HCT116 (cell line): Measurements from ENCODE around the gene RSRC1. TPM values are rescaled to one million over a fixed set of nuclear protein-coding genes. Genes with fewer than 3 reads are reported as not detected.

Experiments used
- ATAC-seq: fragments of 200-7000 bp; cut with Tn5 transposase; 2 replicates; pipeline ENCODE4 v1.9.1; 2020; ENCODE audit warnings: mild to moderate bottlenecking, moderate library complexity
- BruUV-seq: library from RNA; stranded (reverse); fragments of 400-500 nt; replicated peaks from 2 replicates; lab custom pipeline; 2021; lab: Mats Ljungman, UMichigan
- CTCF ChIA-PET: fragments of 300-600 bp; sonication (Branson Sonifier 250); formaldehyde crosslinking; loops from one replicate; lab custom pipeline; 2021; ENCODE audit warnings: antibody characterized with exemption; lab: Charles Lee
- POLR2A ChIA-PET: fragments of 300-600, 350-600 bp; sonication (Branson Sonifier 250); formaldehyde crosslinking; loops from one replicate; lab custom pipeline; 2021; ENCODE audit warnings: antibody characterized with exemption; lab: Charles Lee
- RAD21 ChIA-PET, 2 experiments: fragments of 300-600 bp; sonication (Branson Sonifier 250); formaldehyde crosslinking; loops; one replicate each; lab custom pipeline; 2023; ENCODE audit warnings: low total read pairs in 2 of 2; ENCODE audit not compliant: uncharacterized antibody in 2 of 2, unreplicated experiment in 2 of 2, low non-redundant PET in 1 of 2; lab: Charles Lee
- DNase-seq: peaks from one replicate; pipeline ENCODE4 v3.0.0-alpha.2; 2010; ENCODE audit warnings: low read depth, low spot score
- H2AFZ ChIP-seq: fragments of 200-600 bp; shearing (Covaris generic), sonication (generic); 2 replicates; pipeline ENCODE4 v1.6.1; 2017; ENCODE audit warnings: low read depth, mixed run types, mixed read lengths, antibody characterized with exemption, low read length; ENCODE audit not compliant: poor library complexity, severe bottlenecking
- H3K27ac ChIP-seq: 2 replicates; pipeline ENCODE4 v1.5.1; 2012; ENCODE audit warnings: low read depth, low read length
- H3K27me3 ChIP-seq: fragments of 200-600 bp; sonication (generic); 2 replicates; pipeline ENCODE4 v1.6.1; 2016; ENCODE audit warnings: mixed run types, low read length, mixed read lengths; ENCODE audit not compliant: insufficient read depth
- H3K36me3 ChIP-seq, 2 experiments: fragments of 200-500 bp in 1 of 2; fragments of 200-600 bp in 1 of 2; sonication (Bioruptor generic) in 1 of 2; sonication (generic) in 1 of 2; 2 replicates each; pipeline versions ENCODE4 v1.5.1 to v1.6.1; 2014 to 2016; ENCODE audit warnings: low read length in 2 of 2, inconsistent platforms in 1 of 2, mixed read lengths in 1 of 2, mixed run types in 1 of 2; ENCODE audit not compliant: insufficient read depth in 2 of 2, control insufficient read depth in 1 of 2
- H3K4me1 ChIP-seq, 2 experiments: fragments of 200-600 bp in 1 of 2; sonication (generic) in 1 of 2; 2 replicates each; pipeline versions ENCODE4 v1.5.1 to v1.6.1; 2012 to 2017; ENCODE audit warnings: low read length in 2 of 2, inconsistent platforms in 1 of 2, mild to moderate bottlenecking in 1 of 2, mixed read lengths in 1 of 2, mixed run types in 1 of 2, moderate library complexity in 1 of 2; ENCODE audit not compliant: insufficient read depth in 2 of 2, control insufficient read depth in 1 of 2
- H3K4me2 ChIP-seq: fragments of 200-600 bp; sonication (generic); 2 replicates; pipeline ENCODE4 v1.6.1; 2017; ENCODE audit warnings: mixed run types, low read length, mixed read lengths
- H3K4me3 ChIP-seq, 2 experiments: fragments of 200-600 bp in 1 of 2; sonication (generic) in 1 of 2; replicated peaks in 1 of 2; 2 replicates each; pipeline ENCODE4 v1.5.1; 2011 to 2016; ENCODE audit warnings: low read length in 2 of 2, control low read depth in 1 of 2, low read depth in 1 of 2, mild to moderate bottlenecking in 1 of 2, mixed read lengths in 1 of 2, mixed run types in 1 of 2
- H3K79me2 ChIP-seq: fragments of 200-600 bp; sonication (generic); 2 replicates; pipeline ENCODE4 v1.6.1; 2017; ENCODE audit warnings: mild to moderate bottlenecking, mixed run types, low read length, moderate library complexity, mixed read lengths; ENCODE audit not compliant: insufficient read depth
- H3K9ac ChIP-seq: fragments of 200-600 bp; sonication (generic); 2 replicates; pipeline ENCODE4 v1.6.1; 2016; ENCODE audit warnings: low read length, mixed read lengths
- H3K9me2 ChIP-seq: fragments of 200-600 bp; sonication (generic), shearing (Covaris generic); 2 replicates; pipeline ENCODE4 v1.6.1; 2017; ENCODE audit warnings: mixed run types, mild to moderate bottlenecking, moderate library complexity; ENCODE audit not compliant: insufficient read depth
- H3K9me3 ChIP-seq, 2 experiments: fragments of 200-500 bp in 1 of 2; fragments of 200-600 bp in 1 of 2; sonication (Bioruptor generic) in 1 of 2; sonication (generic) in 1 of 2; 2 replicates each; pipeline ENCODE4 v1.6.1; 2014 to 2017; ENCODE audit warnings: low read length in 2 of 2, mixed read lengths in 2 of 2, inconsistent platforms in 1 of 2, low read depth in 1 of 2, mild to moderate bottlenecking in 1 of 2, mixed run types in 1 of 2, moderate library complexity in 1 of 2; ENCODE audit not compliant: control insufficient read depth in 1 of 2, insufficient read depth in 1 of 2
- H4K20me1 ChIP-seq: fragments of 200-600 bp; sonication (generic), shearing (Covaris generic); 2 replicates; pipeline ENCODE4 v1.6.1; 2017; ENCODE audit warnings: mixed run types, mild to moderate bottlenecking, moderate library complexity; ENCODE audit not compliant: insufficient read depth
- ELF1 ChIP-seq: IDR thresholded peaks from 2 replicates; pipeline ENCODE4 v1.6.1; 2012; ENCODE audit warnings: low read depth, borderline replicate concordance
- EZH2 ChIP-seq: fragments of 200-600 bp; sonication (generic); IDR thresholded peaks from 2 replicates; pipeline ENCODE4 v1.6.1; 2017; ENCODE audit warnings: antibody characterized with exemption, mixed run types
- EZH2phosphoT487 ChIP-seq: fragments of 200-600 bp; IDR thresholded peaks from 2 replicates; pipeline ENCODE4 v1.6.1; 2018; ENCODE audit warnings: antibody characterized with exemption, borderline replicate concordance
- FOSL1 ChIP-seq: IDR thresholded peaks from 2 replicates; pipeline ENCODE4 v1.6.1; 2012; ENCODE audit warnings: low read depth
- JUND ChIP-seq: IDR thresholded peaks from 2 replicates; pipeline ENCODE4 v1.6.1; 2012
- MAX ChIP-seq: IDR thresholded peaks from 2 replicates; pipeline ENCODE4 v1.6.1; 2012
- POLR2A ChIP-seq: IDR thresholded peaks from 2 replicates; pipeline ENCODE4 v1.7.0; 2011; ENCODE audit warnings: borderline replicate concordance; ENCODE audit not compliant: insufficient read depth, insufficient read length; ENCODE audit errors: extremely low read depth
- POLR2AphosphoS5 ChIP-seq: IDR thresholded peaks from 2 replicates; pipeline ENCODE4 v1.6.1; 2011; ENCODE audit warnings: mild to moderate bottlenecking, low read depth, low read length, moderate library complexity
- REST ChIP-seq: IDR thresholded peaks from 2 replicates; pipeline ENCODE4 v1.6.1; 2012; ENCODE audit warnings: low read depth
- SIN3A ChIP-seq: IDR thresholded peaks from 2 replicates; pipeline ENCODE4 v1.6.1; 2012; ENCODE audit warnings: low read depth
- SP1 ChIP-seq: IDR thresholded peaks from 2 replicates; pipeline ENCODE4 v1.6.1; 2012; ENCODE audit warnings: low read depth
- SRF ChIP-seq: IDR thresholded peaks from 2 replicates; pipeline ENCODE4 v1.6.1; 2012; ENCODE audit warnings: low read depth
- TCF7L2 ChIP-seq: IDR thresholded peaks from 2 replicates; pipeline ENCODE4 v1.7.0; 2011; ENCODE audit warnings: borderline replicate concordance, inconsistent platforms; ENCODE audit not compliant: insufficient read depth, insufficient read length; ENCODE audit errors: extremely low read depth
- YY1 ChIP-seq: IDR thresholded peaks from 2 replicates; pipeline ENCODE4 v1.6.1; 2011; ENCODE audit warnings: low read length, low read depth, moderate library complexity, mild to moderate bottlenecking; ENCODE audit not compliant: insufficient replicate concordance; ENCODE audit errors: extremely low read depth
- ZBTB33 ChIP-seq: IDR thresholded peaks from 2 replicates; pipeline ENCODE4 v1.6.1; 2011; ENCODE audit warnings: mild to moderate bottlenecking, low read length, moderate library complexity; ENCODE audit not compliant: insufficient replicate concordance; ENCODE audit errors: extremely low read depth
- ZFX ChIP-seq: fragments of 450-650 bp; IDR thresholded peaks from 2 replicates; pipeline ENCODE4 v1.6.1; 2017
- ZNF274 ChIP-seq: fragments of 200-500 bp; sonication (Bioruptor generic); IDR thresholded peaks from 2 replicates; pipeline ENCODE4 v1.6.1; 2014; ENCODE audit warnings: mild to moderate bottlenecking, low read depth, low read length, inconsistent platforms
- intact Hi-C: fragments of 100-400 bp; cut with micrococcal nuclease; formaldehyde crosslinking; loops from 2 replicates; pipeline ENCODE4 v1.10.0; 2022
- total RNA-seq: library from RNA; stranded (reverse); gene quantifications from one replicate; pipeline ENCODE4 v1.2.1, GENCODE V29; 2021; ENCODE audit not compliant: unreplicated experiment

Gene RSRC1
- total RNA-seq, 1 experiment from 2014 or later: 37.1 TPM

- Histone ChIP-seq H3K9ac (no peak overlapping the region), H3K79me2 (no peaks in the 10 kb centered on the region), H3K27me3 (no peaks in the 10 kb centered on the region), H2AFZ (no peak overlapping the region), H3K36me3 (no peaks in the 10 kb centered on the region), H3K4me3 (no peak overlapping the region), H3K4me1 (no peaks in the 10 kb centered on the region), H3K27ac (no peak overlapping the region), H4K20me1 (no peaks in the 10 kb centered on the region), H3K4me2 (no peak overlapping the region), H3K9me2 (no peaks in the 10 kb centered on the region), H3K9me3 (no peaks in the 10 kb centered on the region)
- ATAC-seq (no peak), DNase-seq (no peak)
- TF ChIP-seq ELF1 (no peak), EZH2phosphoT487 (no peak), JUND (no peak)
- RAD21 ChIA-PET: no interaction called here
- POLR2A ChIA-PET: no interaction called here
- intact Hi-C loops: no loop called here
- CTCF ChIA-PET: no interaction called here
- BruUV-seq: no TSS peak
Measured at GRCh38 chr3:158562674-158563073, 452.8 kb downstream of the RSRC1 start.

- H3K4me3 ChIP-seq: no peak overlapping the region
- no TSS peak for BruUV-seq
- H3K4me1 ChIP-seq: no peaks in the 10 kb centered on the region
- intact Hi-C loops: no loop called here
- CTCF ChIA-PET: no interaction called here
- H3K27me3 ChIP-seq: no peaks in the 10 kb centered on the region
- no peak overlapping the region for H2AFZ ChIP-seq
- H3K36me3 ChIP-seq: no peaks in the 10 kb centered on the region
- no peaks in the 10 kb centered on the region for H3K79me2 ChIP-seq
- ATAC-seq (no peak), DNase-seq (no peak)
- H3K27ac ChIP-seq: no peak overlapping the region
- POLR2A ChIA-PET: no interaction called here
- no peaks in the 10 kb centered on the region for H3K9me2 ChIP-seq
- H3K4me2 ChIP-seq: no peak overlapping the region
- TF ChIP-seq POLR2AphosphoS5 (no peak), MAX (no peak), ZBTB33 (no peak), TCF7L2 (no peak), SP1 (no peak), ELF1 (no peak), FOSL1 (no peak), YY1 (no peak), JUND (no peak), REST (no peak), POLR2A (no peak), SIN3A (no peak), SRF (no peak), EZH2 (no peak), ZFX (no peak), ZNF274 (no peak)
- H4K20me1 ChIP-seq: no peaks in the 10 kb centered on the region
- RAD21 ChIA-PET: no interaction called here
- no peaks in the 10 kb centered on the region for H3K9me3 ChIP-seq
- no peak overlapping the region for H3K9ac ChIP-seq
Measured at GRCh38 chr3:158563076-158563475, 453.2 kb downstream of the RSRC1 start.
